Measurements from ENCODE around the gene DIRAS3.
"Not testable (repeated sequence)": the region's sequence is repeated elsewhere in the genome, so short reads cannot be mapped to it uniquely, and the experiment has no call there.

The DIRAS3 gene

DNA sequence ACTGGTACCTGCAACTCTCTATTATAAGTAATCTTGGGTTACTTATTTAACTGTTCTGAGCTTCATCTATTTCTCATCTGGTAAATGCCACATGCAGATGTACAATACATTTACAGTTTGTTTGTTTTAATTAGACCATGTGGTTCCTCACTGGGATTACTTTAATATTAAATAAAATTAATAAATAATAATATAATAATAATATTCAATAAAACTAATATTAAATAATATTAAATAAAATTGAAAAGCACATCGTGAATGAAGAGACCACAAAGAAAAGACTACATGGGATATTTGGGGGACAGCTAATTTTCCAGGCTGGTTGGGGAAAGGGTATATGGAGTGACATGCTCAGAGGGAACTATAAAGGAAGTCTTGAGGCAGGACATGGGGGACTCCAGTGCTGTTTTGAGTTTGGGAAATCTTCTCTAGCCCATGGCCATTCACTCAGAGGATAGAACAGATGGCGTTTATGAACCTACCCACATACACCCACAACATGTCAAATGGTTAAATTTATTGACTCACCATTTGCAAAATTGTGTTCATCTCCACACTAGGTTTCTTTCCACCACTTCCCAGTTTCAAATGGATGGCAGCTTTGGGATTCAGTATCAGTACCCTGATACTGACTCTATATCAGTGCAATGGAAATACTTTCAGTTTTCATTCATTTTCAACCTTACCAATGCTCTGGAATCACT is 25.6 kb downstream of the DIRAS3 start:
- DNase-seq (ENCODE audit: low read depth, low spot score), result no peak

DNA sequence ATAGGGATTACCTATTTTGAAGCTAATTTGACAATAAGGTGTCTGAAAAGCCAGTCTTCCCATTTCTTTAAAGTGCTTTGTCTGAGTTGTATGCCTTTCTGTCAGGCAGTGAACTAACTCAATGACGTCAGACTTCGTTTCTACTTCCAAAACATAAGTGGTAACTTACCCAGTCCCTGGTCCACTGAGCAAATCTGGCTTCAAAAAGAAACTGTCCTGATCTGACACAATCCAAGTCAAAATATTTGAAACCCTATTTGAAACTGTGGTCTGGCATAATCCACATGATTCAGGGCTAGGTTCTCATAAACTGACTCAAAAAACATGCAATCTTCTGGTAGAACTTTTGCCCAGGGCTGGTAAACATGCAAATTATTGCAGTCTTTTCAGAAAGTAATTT is 34.0 kb downstream of the DIRAS3 start:
- no peak for DNase-seq (ENCODE audit: low read depth, low spot score)

GRCh38 chr1:68015971-68016370 is 34.5 kb downstream of the DIRAS3 start:
- no peak for DNase-seq (ENCODE audit: low read depth, low spot score)

- no peak for DNase-seq (ENCODE audit: low read depth, low spot score)
Measured at GRCh38 chr1:68015369-68015768, 35.1 kb downstream of the DIRAS3 start.

DNA sequence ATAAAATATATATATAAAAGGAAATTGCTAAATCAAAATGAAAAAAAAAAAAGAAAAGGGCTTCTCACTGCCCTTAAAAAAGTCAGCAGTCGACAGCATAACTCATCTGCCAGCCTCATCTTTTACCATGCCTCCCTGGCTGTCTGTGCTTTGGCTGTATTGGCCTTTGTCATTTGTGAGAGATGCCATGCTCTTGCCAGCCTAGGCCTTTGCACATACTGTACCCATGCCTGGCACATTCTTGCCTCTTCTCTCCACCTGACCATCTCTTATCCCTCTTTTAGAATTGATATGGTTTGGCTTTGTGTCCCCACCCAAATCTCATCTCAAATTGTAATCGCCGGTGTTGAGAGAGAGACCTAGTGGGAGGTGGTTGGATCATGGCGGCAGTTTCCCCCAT is 37.1 kb downstream of the DIRAS3 start:
- DNase-seq (ENCODE audit: low read depth, low spot score), result no peak

- DNase-seq (ENCODE audit: low read depth, low spot score), result no peak
Measured at GRCh38 chr1:68011657-68012375, 38.6 kb downstream of the DIRAS3 start.

DNA sequence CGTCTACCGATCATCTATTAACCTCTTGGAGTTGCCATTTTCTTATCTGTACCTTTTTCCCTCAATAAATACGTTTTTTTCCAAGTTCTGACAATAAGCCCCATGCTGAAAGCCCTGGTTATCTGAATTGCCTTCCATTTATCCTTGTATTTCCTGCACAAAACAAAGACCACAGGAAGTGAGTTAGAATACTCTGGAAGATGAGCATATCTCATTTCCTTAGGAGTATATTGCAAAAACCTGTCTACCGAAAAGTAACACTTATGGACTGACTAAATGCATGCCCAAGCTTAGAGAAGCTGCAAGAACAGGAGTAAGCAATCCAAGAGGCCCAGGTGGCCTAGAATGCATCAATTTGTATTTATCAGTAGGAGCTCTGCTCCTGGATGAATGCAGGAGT is 39.9 kb downstream of the DIRAS3 start:
- DNase-seq (ENCODE audit: low read depth, low spot score), result no peak

DNA sequence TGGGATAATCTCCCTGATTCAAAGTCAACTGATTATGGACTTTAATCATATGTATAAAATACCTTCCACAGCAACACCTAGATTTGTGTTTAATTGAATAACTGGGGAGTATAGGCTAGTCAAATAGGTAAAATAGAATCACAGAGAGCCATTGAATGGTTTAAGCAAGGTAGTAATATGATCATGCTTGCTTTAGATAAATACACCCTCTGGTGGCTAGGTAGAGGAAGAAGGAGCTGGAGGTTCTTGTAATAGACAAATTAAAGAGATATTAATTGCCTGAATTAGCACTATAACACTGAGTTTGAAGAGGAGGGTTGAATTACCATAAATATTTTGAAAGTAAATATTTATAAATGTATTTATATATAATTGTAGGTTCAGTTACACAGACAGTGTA is 40.3 kb downstream of the DIRAS3 start:
- no peak for DNase-seq (ENCODE audit: low read depth, low spot score)

DNA sequence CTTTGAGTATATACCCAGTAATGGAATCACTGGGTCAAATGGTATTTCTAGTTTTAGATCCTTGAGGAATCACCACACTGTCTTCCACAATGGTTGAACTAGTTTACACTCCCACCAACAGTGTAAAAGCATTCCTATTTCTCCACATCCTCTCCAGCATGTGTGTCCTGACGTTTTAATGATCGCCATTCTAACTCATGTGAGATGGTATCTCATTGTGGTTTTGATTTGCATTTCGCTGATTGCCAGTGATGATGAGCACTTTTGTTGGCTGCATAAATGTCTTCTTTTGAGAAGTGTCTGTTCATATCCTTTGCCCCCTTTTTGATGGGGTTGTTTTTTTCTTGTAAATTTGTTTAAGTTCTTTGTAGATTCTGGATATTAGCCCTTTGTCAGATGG is 46.8 kb downstream of the DIRAS3 start:
- not testable (repeated sequence) for DNase-seq (ENCODE audit: low read depth, low spot score)

GRCh38 chr1:68000191-68000590 is 50.2 kb downstream of the DIRAS3 start:
- DNase-seq (ENCODE audit: low read depth, low spot score), result no peak

DNA sequence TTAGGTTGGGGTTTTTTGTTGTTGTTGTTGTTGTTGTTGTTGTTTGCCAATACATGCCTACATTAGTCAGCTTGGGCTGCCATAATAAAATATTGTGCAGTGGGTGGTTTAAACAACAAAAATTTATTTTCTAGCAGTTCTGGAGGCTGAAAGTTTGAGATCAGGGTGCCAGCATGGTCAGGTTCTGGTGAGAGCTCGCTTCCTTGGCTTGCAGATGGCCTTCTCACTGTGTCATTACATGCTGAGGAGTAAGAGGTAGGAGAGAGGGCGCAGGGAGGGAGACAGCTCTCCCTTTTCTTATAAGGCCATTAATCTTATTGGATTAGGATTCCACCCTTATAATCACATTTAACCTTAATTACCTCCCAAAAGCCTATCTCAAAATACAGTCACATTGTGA is 52.7 kb downstream of the DIRAS3 start:
- no peak for DNase-seq (ENCODE audit: low read depth, low spot score)
